Iris pigment epithelial cell (primary cell): ENCODE data around the gene WWOX.
"Not testable (repeated sequence)": the region's sequence is repeated elsewhere in the genome, so short reads cannot be mapped to it uniquely, and the experiment has no call there.

ENCODE experiments used
- DNase-seq: peaks from one replicate; pipeline ENCODE4 v3.0.0-alpha.2; 2011; ENCODE audit warnings: low read depth

The WWOX gene

GRCh38 chr16:78577630-78578029 lies 478.2 kb downstream of the WWOX start:
- no peak for DNase-seq

- no peak for DNase-seq
Observed at GRCh38 chr16:78579020-78579419, 479.6 kb downstream of the WWOX start.

GRCh38 chr16:78583441-78583840 lies 484.0 kb downstream of the WWOX start:
- DNase-seq = no peak

- no peak for DNase-seq
Observed at GRCh38 chr16:78584213-78584860, 484.9 kb downstream of the WWOX start.

- no peak for DNase-seq
Observed at GRCh38 chr16:78584991-78585390, 485.5 kb downstream of the WWOX start.

- DNase-seq = no peak
Observed at GRCh38 chr16:78589331-78589730, 489.9 kb downstream of the WWOX start.

- no peak for DNase-seq
Observed at GRCh38 chr16:78591682-78592103, 492.2 kb downstream of the WWOX start.

- DNase-seq = no peak
Observed at GRCh38 chr16:78592111-78592510, 492.7 kb downstream of the WWOX start.

GRCh38 chr16:78593352-78593751 lies 493.9 kb downstream of the WWOX start:
- DNase-seq = no peak

GRCh38 chr16:78594191-78594590 lies 494.7 kb downstream of the WWOX start:
- DNase-seq = no peak

- DNase-seq = no peak
Observed at GRCh38 chr16:78596348-78596995, 497.0 kb downstream of the WWOX start.

GRCh38 chr16:78596996-78597422 lies 497.6 kb downstream of the WWOX start:
- no peak for DNase-seq

- no peak for DNase-seq
Observed at GRCh38 chr16:78597809-78598570, 498.5 kb downstream of the WWOX start.

GRCh38 chr16:78599271-78599670 lies 499.8 kb downstream of the WWOX start:
- no peak for DNase-seq

- not testable (repeated sequence) for DNase-seq
Observed at GRCh38 chr16:78604423-78605062, 505.1 kb downstream of the WWOX start.

- DNase-seq = no peak
Observed at GRCh38 chr16:78605548-78606101, 506.2 kb downstream of the WWOX start.

- DNase-seq = no peak
Observed at GRCh38 chr16:78606545-78606944, 507.1 kb downstream of the WWOX start.

- no peak for DNase-seq
Observed at GRCh38 chr16:78607022-78607421, 507.6 kb downstream of the WWOX start.

GRCh38 chr16:78607465-78607864 lies 508.0 kb downstream of the WWOX start:
- no peak for DNase-seq

- DNase-seq = no peak
Observed at GRCh38 chr16:78608305-78608776, 508.9 kb downstream of the WWOX start.

- DNase-seq = no peak
Observed at GRCh38 chr16:78609402-78610274, 510.2 kb downstream of the WWOX start.
